Fibroblast of lung (primary cell): ENCODE data around the gene FUCA2. TPM values are rescaled to one million over a fixed set of nuclear protein-coding genes. Genes with fewer than 3 reads are reported as not detected.
"Not testable (repeated sequence)": the region's sequence is repeated elsewhere in the genome, so short reads cannot be mapped to it uniquely, and the experiment has no call there.

Source experiments
- DNase-seq, 2 donors: peaks; one replicate each; pipeline versions ENCODE4 v3.0.0 to v3.0.0-alpha.2; 2010; ENCODE audit warnings: low read depth in 2 of 2
- H2AFZ ChIP-seq: 2 replicates; pipeline ENCODE4 v1.5.1; 2012; ENCODE audit warnings: low read length, control low read depth, inconsistent platforms
- H3K27ac ChIP-seq: 2 replicates; pipeline ENCODE4 v1.5.1; 2011; ENCODE audit warnings: low read length, control low read depth; ENCODE audit not compliant: insufficient read depth
- H3K27me3 ChIP-seq: 2 replicates; pipeline ENCODE4 v1.5.1; 2011; ENCODE audit warnings: mild to moderate bottlenecking, low read length; ENCODE audit not compliant: control insufficient read depth, insufficient read depth
- H3K36me3 ChIP-seq: 2 replicates; pipeline ENCODE4 v1.5.1; 2011; ENCODE audit warnings: low read length; ENCODE audit not compliant: control insufficient read depth, insufficient read depth
- H3K4me1 ChIP-seq: 2 replicates; pipeline ENCODE4 v1.5.1; 2011; ENCODE audit warnings: low read length; ENCODE audit not compliant: control insufficient read depth, insufficient read depth; ENCODE audit errors: extremely low read depth
- H3K4me2 ChIP-seq: 2 replicates; pipeline ENCODE4 v1.5.1; 2011; ENCODE audit warnings: low read length, control low read depth; ENCODE audit not compliant: insufficient read depth; ENCODE audit errors: extremely low read depth
- H3K4me3 ChIP-seq, 4 experiments: fragments of 200-600 bp in 1 of 4; sonication (generic) in 1 of 4; replicated peaks in 1 of 4; 2 replicates each; pipeline ENCODE4 v1.5.1; 2011 to 2016; ENCODE audit warnings: low read length in 4 of 4, low read depth in 3 of 4, mild to moderate bottlenecking in 3 of 4, control low read depth in 2 of 4, inconsistent platforms in 1 of 4, mixed read lengths in 1 of 4; ENCODE audit not compliant: insufficient read depth in 1 of 4; ENCODE audit errors: control extremely low read depth in 1 of 4
- H3K79me2 ChIP-seq: 2 replicates; pipeline ENCODE4 v1.5.1; 2012; ENCODE audit warnings: mild to moderate bottlenecking, low read length, inconsistent platforms; ENCODE audit not compliant: control insufficient read depth, insufficient read depth
- H3K9ac ChIP-seq: 2 replicates; pipeline ENCODE4 v1.5.1; 2011; ENCODE audit warnings: mild to moderate bottlenecking, low read length, control low read depth; ENCODE audit not compliant: insufficient read depth
- H3K9me3 ChIP-seq: 2 replicates; pipeline ENCODE4 v1.5.1; 2012; ENCODE audit warnings: low read depth, low read length; ENCODE audit not compliant: control insufficient read depth, insufficient read depth
- H4K20me1 ChIP-seq: 2 replicates; pipeline ENCODE4 v1.5.1; 2011; ENCODE audit warnings: low read length; ENCODE audit not compliant: control insufficient read depth, insufficient read depth; ENCODE audit errors: extremely low read depth
- CTCF ChIP-seq, 2 donors: IDR thresholded peaks in 1 of 2; conservative IDR thresholded peaks in 1 of 2; 1 replicate in 1 of 2; 2 replicates in 1 of 2; pipeline ENCODE4 v1.5.1; 2011 to 2012; ENCODE audit warnings: low read length in 2 of 2, control low read depth in 1 of 2, inconsistent platforms in 1 of 2, low read depth in 1 of 2, mild to moderate bottlenecking in 1 of 2
- EZH2 ChIP-seq: IDR thresholded peaks from 2 replicates; pipeline ENCODE4 v1.5.1; 2012; ENCODE audit warnings: low read length, control low read depth, mild to moderate bottlenecking; ENCODE audit errors: missing control alignments
- polyA plus RNA-seq, 2 donors: library from polyadenylated mRNA; depleted of rRNA in 1 of 2; stranded (reverse) in 1 of 2; unstranded in 1 of 2; fragments of >200 nt; gene quantifications; 2 replicates each; pipeline ENCODE4 v1.2.1, GENCODE V29; 2011 to 2012; ENCODE audit warnings: missing spikeins in 1 of 2
- total RNA-seq: library from RNA; depleted of rRNA; stranded (reverse); fragments of >200 nt; gene quantifications from 2 replicates; pipeline ENCODE4 v1.2.1, GENCODE V29; 2014

FUCA2 gene
- total and polyA plus RNA-seq, 2 donors (not counting 1 experiment from before 2014, with no cell fraction given), result 60.8 to 107 TPM

DNA sequence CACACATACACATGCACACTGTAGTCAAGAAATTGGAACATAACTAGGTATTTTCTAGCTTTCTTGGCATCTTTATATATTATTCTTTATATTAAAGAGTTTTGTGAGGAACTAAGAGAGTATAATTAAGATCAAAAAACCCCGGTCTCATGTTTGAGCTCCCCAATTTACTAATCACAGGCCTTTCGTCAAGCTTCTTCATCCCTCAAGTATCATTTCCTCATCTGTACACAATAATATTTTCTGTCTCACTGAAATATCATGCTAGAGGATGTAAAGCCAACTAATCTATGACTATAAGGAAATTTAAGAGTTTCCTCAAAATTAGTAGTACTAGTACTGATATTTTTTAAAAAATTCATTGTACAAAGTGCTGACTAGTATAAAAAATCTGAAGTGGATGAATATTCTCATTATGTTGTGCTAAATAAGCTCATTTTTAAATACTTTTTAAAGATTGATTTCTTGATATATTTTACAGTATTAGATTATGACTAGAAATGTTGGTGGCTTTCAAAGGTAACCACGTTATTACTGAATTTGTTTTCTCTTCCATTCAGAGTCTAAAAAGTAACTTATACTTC, 32.9 kb downstream of the FUCA2 start:
- Histone ChIP-seq H3K9ac (no peak overlapping the region), H3K27ac (no peak overlapping the region), H3K36me3 (no peaks in the 10 kb centered on the region), H3K27me3 (no peaks in the 10 kb centered on the region), H3K4me1 (no peaks in the 10 kb centered on the region), H2AFZ (no peak overlapping the region), H3K9me3 (no peaks in the 10 kb centered on the region), H3K4me3 (no peak overlapping the region), H3K4me2 (no peak overlapping the region), H3K79me2 (no peaks in the 10 kb centered on the region), H4K20me1 (no peaks in the 10 kb centered on the region)
- no peak for DNase-seq
- TF ChIP-seq CTCF (conservative IDR thresholded peaks at IDR 0.05 in 1 of 2, IDR thresholded peaks at IDR 0.05 in 1 of 2; ENCODE audit: low read depth in 1 of 2, low read length in 2 of 2), result no peak
- no peak for TF ChIP-seq EZH2

GRCh38 chr6:143476545-143476944, 35.0 kb downstream of the FUCA2 start:
- Histone ChIP-seq H3K36me3 (no peaks in the 10 kb centered on the region), H3K27ac (no peak overlapping the region), H3K4me2 (no peak overlapping the region), H3K9me3 (no peaks in the 10 kb centered on the region), H3K4me1 (no peaks in the 10 kb centered on the region), H3K4me3 (no peak overlapping the region), H3K79me2 (no peaks in the 10 kb centered on the region), H4K20me1 (no peaks in the 10 kb centered on the region), H3K27me3 (no peaks in the 10 kb centered on the region), H2AFZ (no peak overlapping the region), H3K9ac (no peak overlapping the region)
- no peak for DNase-seq
- no peak for TF ChIP-seq EZH2
- no peak for TF ChIP-seq CTCF (conservative IDR thresholded peaks at IDR 0.05 in 1 of 2, IDR thresholded peaks at IDR 0.05 in 1 of 2; ENCODE audit: low read depth in 1 of 2, low read length in 2 of 2)

DNA sequence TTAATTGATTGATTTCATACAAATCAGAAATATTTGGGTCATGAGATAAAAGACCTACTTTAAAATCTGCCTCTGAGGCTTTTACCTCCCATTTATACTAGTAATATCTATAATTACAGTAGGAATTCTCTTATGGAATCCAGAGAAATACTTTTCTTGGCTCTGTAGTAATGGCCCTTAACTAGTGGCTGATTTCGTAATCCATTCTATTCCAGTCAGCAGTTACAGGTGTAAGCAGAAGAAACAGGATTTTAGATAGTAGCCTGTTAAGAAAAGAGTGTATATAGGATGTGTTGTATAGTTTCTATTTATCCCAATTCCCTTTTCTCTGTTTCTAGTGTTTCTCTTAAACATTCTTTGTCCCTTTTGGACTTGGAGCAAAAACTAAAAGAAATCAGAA, 39.7 kb downstream of the FUCA2 start:
- Histone ChIP-seq H2AFZ (no peak overlapping the region), H3K9me3 (no peaks in the 10 kb centered on the region), H3K79me2 (no peaks in the 10 kb centered on the region), H3K27ac (no peak overlapping the region), H3K36me3 (no peaks in the 10 kb centered on the region), H4K20me1 (no peaks in the 10 kb centered on the region), H3K27me3 (no peaks in the 10 kb centered on the region), H3K4me2 (no peak overlapping the region), H3K4me1 (no peaks in the 10 kb centered on the region), H3K4me3 (no peak overlapping the region), H3K9ac (no peak overlapping the region)
- no peak for TF ChIP-seq EZH2
- no peak for TF ChIP-seq CTCF (conservative IDR thresholded peaks at IDR 0.05 in 1 of 2, IDR thresholded peaks at IDR 0.05 in 1 of 2; ENCODE audit: low read depth in 1 of 2, low read length in 2 of 2)
- DNase-seq, result no peak

GRCh38 chr6:143468823-143469222, 42.7 kb downstream of the FUCA2 start:
- H2AFZ ChIP-seq, H4K20me1 ChIP-seq, H3K27me3 ChIP-seq, DNase-seq, H3K79me2 ChIP-seq, H3K4me3 ChIP-seq, H3K4me2 ChIP-seq, H3K4me1 ChIP-seq, H3K9ac ChIP-seq, H3K9me3 ChIP-seq, H3K27ac ChIP-seq, H3K36me3 ChIP-seq: not testable (repeated sequence)
